Measurements from ENCODE around the gene ALKBH5. TPM values are rescaled to one million over a fixed set of nuclear protein-coding genes. Genes with fewer than 3 reads are reported as not detected.

ALKBH5 gene
- total and polyA plus RNA-seq, 9 of the 15 experiments (the other 6 are each of a cell fraction or from before 2014, with no cell fraction given) = 11.4 to 70.0 (median 47.4) TPM

DNA sequence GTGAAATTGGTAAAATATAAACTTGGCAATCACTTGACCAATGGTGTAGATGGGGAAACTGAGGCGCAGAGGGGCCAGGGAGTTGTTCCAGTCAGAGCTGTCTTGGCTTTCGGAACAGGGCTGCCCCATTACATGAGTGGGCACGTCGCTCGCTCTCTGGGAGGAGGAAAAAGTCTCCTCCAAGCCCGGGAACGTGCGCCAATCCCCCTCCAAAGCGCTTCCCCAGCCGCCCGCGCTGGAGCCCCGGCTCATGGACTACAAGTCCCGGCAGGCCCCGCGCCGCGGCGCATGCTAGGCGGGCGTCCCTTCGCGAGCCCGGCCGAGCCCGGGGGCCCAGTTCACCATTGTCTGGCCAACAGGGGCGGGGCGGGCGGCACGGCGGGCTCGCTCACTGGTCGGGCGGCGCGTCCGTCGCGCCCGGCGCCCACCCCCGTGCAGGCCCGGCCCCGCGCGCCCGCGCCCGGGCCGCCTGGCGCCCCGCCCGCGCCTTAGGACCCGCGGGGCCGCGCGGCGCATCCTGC, 41.6 kb downstream of the ALKBH5 start, which contains the start of gene LLGL1 (continued):
- TF ChIP-seq, protein P1, sequence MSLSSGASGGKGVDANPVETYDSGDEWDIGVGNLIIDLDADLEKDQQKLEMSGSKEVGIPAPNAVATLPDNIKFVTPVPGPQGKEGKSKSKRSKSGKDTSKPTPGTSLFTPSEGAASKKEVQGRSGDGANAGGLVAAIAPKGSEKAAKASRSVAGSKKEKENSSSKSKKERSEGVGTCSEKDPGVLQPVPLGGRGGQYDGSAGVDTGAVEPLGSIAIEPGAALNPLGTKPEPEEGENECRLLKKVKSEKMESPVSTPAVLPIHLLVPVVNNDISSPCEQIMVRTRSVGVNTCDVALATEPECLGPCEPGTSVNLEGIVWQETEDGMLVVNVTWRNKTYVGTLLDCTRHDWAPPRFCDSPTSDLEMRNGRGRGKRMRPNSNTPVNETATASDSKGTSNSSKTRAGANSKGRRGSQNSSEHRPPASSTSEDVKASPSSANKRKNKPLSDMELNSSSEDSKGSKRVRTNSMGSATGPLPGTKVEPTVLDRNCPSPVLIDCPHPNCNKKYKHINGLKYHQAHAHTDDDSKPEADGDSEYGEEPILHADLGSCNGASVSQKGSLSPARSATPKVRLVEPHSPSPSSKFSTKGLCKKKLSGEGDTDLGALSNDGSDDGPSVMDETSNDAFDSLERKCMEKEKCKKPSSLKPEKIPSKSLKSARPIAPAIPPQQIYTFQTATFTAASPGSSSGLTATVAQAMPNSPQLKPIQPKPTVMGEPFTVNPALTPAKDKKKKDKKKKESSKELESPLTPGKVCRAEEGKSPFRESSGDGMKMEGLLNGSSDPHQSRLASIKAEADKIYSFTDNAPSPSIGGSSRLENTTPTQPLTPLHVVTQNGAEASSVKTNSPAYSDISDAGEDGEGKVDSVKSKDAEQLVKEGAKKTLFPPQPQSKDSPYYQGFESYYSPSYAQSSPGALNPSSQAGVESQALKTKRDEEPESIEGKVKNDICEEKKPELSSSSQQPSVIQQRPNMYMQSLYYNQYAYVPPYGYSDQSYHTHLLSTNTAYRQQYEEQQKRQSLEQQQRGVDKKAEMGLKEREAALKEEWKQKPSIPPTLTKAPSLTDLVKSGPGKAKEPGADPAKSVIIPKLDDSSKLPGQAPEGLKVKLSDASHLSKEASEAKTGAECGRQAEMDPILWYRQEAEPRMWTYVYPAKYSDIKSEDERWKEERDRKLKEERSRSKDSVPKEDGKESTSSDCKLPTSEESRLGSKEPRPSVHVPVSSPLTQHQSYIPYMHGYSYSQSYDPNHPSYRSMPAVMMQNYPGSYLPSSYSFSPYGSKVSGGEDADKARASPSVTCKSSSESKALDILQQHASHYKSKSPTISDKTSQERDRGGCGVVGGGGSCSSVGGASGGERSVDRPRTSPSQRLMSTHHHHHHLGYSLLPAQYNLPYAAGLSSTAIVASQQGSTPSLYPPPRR (CRISPR knock-in tag; IDR thresholded peaks at IDR 0.05; ENCODE audit: borderline replicate concordance) = no peak
- no peak for TF ChIP-seq ZNF551 (CRISPR knock-in tag; IDR thresholded peaks at IDR 0.05)
- 0 out of 2 replicates have a peak, but pooled peaks have one; percentile 36 for TF ChIP-seq TFAP4 (CRISPR knock-in tag; IDR thresholded peaks at IDR 0.05; ENCODE audit: borderline replicate concordance)
- no peak for TF ChIP-seq MTF1 (CRISPR knock-in tag; IDR thresholded peaks at IDR 0.05; ENCODE audit: borderline replicate concordance)
- TF ChIP-seq, protein P2, sequence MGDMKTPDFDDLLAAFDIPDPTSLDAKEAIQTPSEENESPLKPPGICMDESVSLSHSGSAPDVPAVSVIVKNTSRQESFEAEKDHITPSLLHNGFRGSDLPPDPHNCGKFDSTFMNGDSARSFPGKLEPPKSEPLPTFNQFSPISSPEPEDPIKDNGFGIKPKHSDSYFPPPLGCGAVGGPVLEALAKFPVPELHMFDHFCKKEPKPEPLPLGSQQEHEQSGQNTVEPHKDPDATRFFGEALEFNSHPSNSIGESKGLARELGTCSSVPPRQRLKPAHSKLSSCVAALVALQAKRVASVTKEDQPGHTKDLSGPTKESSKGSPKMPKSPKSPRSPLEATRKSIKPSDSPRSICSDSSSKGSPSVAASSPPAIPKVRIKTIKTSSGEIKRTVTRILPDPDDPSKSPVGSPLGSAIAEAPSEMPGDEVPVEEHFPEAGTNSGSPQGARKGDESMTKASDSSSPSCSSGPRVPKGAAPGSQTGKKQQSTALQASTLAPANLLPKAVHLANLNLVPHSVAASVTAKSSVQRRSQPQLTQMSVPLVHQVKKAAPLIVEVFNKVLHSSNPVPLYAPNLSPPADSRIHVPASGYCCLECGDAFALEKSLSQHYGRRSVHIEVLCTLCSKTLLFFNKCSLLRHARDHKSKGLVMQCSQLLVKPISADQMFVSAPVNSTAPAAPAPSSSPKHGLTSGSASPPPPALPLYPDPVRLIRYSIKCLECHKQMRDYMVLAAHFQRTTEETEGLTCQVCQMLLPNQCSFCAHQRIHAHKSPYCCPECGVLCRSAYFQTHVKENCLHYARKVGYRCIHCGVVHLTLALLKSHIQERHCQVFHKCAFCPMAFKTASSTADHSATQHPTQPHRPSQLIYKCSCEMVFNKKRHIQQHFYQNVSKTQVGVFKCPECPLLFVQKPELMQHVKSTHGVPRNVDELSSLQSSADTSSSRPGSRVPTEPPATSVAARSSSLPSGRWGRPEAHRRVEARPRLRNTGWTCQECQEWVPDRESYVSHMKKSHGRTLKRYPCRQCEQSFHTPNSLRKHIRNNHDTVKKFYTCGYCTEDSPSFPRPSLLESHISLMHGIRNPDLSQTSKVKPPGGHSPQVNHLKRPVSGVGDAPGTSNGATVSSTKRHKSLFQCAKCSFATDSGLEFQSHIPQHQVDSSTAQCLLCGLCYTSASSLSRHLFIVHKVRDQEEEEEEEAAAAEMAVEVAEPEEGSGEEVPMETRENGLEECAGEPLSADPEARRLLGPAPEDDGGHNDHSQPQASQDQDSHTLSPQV (IDR thresholded peaks at IDR 0.05) = no peak
- TF ChIP-seq CEBPB (tag; IDR thresholded peaks at IDR 0.05) = no peak
- no peak for TF ChIP-seq ZNF778 (CRISPR knock-in tag; IDR thresholded peaks at IDR 0.05)
- peak; percentile 19; the same call in 1 of the 2 replicates for TF ChIP-seq ATF7 (IDR thresholded peaks at IDR 0.05)
- no peak for TF ChIP-seq E2F1 (CRISPR knock-in tag; IDR thresholded peaks at IDR 0.05)
- no peak for TF ChIP-seq LCOR (CRISPR knock-in tag; IDR thresholded peaks at IDR 0.05)
- no peak for TF ChIP-seq ELF4 (CRISPR knock-in tag; IDR thresholded peaks at IDR 0.05)
- TF ChIP-seq SPI1 (IDR thresholded peaks at IDR 0.05; ENCODE audit: borderline replicate concordance, low read depth, low read length) = no peak
